NCI-H2029 (cell line): Measurements from ENCODE around the gene SULT1B1.
"Not testable (repeated sequence)": the region's sequence is repeated elsewhere in the genome, so short reads cannot be mapped to it uniquely, and the experiment has no call there.

ENCODE experiments used
- DNase-seq: peaks from one replicate; lab custom pipeline; 2025; lab: John Stamatoyannopoulos, UW

Gene SULT1B1

GRCh38 chr4:69760455-69760854 lies at the start of gene SULT1B1:
TSS of gene SULT1B1 (minus strand) at chr4:69760620. CDS start at chr4:69755217, 5,403 bp downstream.
- DNase-seq: no peak

- no peak for DNase-seq
These were observed 40.2 kb upstream of the SULT1B1 start for GRCh38 chr4:69800599-69800998.

- DNase-seq: no peak
These were observed 38.9 kb upstream of the SULT1B1 start for GRCh38 chr4:69799337-69799736.

- no peak for DNase-seq
These were observed 33.3 kb upstream of the SULT1B1 start for GRCh38 chr4:69793732-69794131.

GRCh38 chr4:69787879-69788278 lies 27.5 kb upstream of the SULT1B1 start:
- DNase-seq: no peak

GRCh38 chr4:69786547-69786946 lies 26.1 kb upstream of the SULT1B1 start:
- DNase-seq: no peak

GRCh38 chr4:69785211-69785831 lies 24.9 kb upstream of the SULT1B1 start:
- DNase-seq: no peak

GRCh38 chr4:69782651-69783310 lies 22.4 kb upstream of the SULT1B1 start:
- DNase-seq: no peak

GRCh38 chr4:69781458-69782418 lies 21.3 kb upstream of the SULT1B1 start:
- peak; percentile 72 for DNase-seq

GRCh38 chr4:69780141-69780540 lies 19.7 kb upstream of the SULT1B1 start:
- DNase-seq: no peak

- no peak for DNase-seq
These were observed 16.3 kb upstream of the SULT1B1 start for GRCh38 chr4:69776696-69777095.

- DNase-seq: no peak
These were observed 15.0 kb upstream of the SULT1B1 start for GRCh38 chr4:69775321-69775867.

GRCh38 chr4:69773484-69773883 lies 13.1 kb upstream of the SULT1B1 start:
- no peak for DNase-seq

- DNase-seq: not testable (repeated sequence)
These were observed 8.1 kb upstream of the SULT1B1 start for GRCh38 chr4:69768554-69768953.

- no peak for DNase-seq
These were observed 5.3 kb upstream of the SULT1B1 start for GRCh38 chr4:69765751-69766150.

GRCh38 chr4:69764311-69764710 lies 3.9 kb upstream of the SULT1B1 start:
- no peak for DNase-seq

GRCh38 chr4:69763233-69763632 lies 2.8 kb upstream of the SULT1B1 start:
- no peak for DNase-seq

GRCh38 chr4:69759189-69759604 lies 1.2 kb downstream of the SULT1B1 start:
- DNase-seq: no peak

GRCh38 chr4:69757464-69757863 lies 3.0 kb downstream of the SULT1B1 start:
- no peak for DNase-seq

GRCh38 chr4:69754926-69755580 lies 5.4 kb downstream of the SULT1B1 start:
- DNase-seq: no peak

GRCh38 chr4:69753686-69754085 lies 6.7 kb downstream of the SULT1B1 start:
- no peak for DNase-seq

GRCh38 chr4:69750346-69750745 lies 10.1 kb downstream of the SULT1B1 start:
- no peak for DNase-seq
